Inferior parietal cortex (tissue), 1 donor: ENCODE data around the gene ALKBH4.
"Not testable (repeated sequence)": the region's sequence is repeated elsewhere in the genome, so short reads cannot be mapped to it uniquely, and the experiment has no call there.

Source experiments
- DNase-seq: peaks from one replicate; pipeline ENCODE4 v3.0.0-alpha.2; 2016; ENCODE audit errors: extremely low spot score

Gene ALKBH4

GRCh38 chr7:102478314-102479208 is 13.9 kb upstream of the ALKBH4 start, which contains the start of gene POLR2J:
Gene POLR2J (minus strand): TSS chr7:102478922. CDS start chr7:102478860, 62 bp downstream.
- DNase-seq: peak; percentile 45

- not testable (repeated sequence) for DNase-seq
Measured at GRCh38 chr7:102474736-102475435, 10.2 kb upstream of the ALKBH4 start.

GRCh38 chr7:102474116-102474515 is 9.5 kb upstream of the ALKBH4 start:
- not testable (repeated sequence) for DNase-seq

GRCh38 chr7:102473271-102473991 is 8.8 kb upstream of the ALKBH4 start:
- DNase-seq: no peak

- no peak for DNase-seq
Measured at GRCh38 chr7:102472126-102473041, 7.7 kb upstream of the ALKBH4 start.

- no peak for DNase-seq
Measured at GRCh38 chr7:102471791-102472125, 7.1 kb upstream of the ALKBH4 start.

GRCh38 chr7:102469972-102470825 is 5.5 kb upstream of the ALKBH4 start:
- no peak for DNase-seq

GRCh38 chr7:102469351-102469971 is 4.8 kb upstream of the ALKBH4 start:
- DNase-seq: no peak

- DNase-seq: no peak
Measured at GRCh38 chr7:102468478-102469350, 4.1 kb upstream of the ALKBH4 start.

- no peak for DNase-seq
Measured at GRCh38 chr7:102467581-102468477, 3.2 kb upstream of the ALKBH4 start.

- DNase-seq: no peak
Measured at GRCh38 chr7:102466097-102466496, 1.4 kb upstream of the ALKBH4 start.

GRCh38 chr7:102463841-102464576 is 654 bp downstream of the ALKBH4 start:
- DNase-seq: no peak

- DNase-seq: no peak
Measured at GRCh38 chr7:102460467-102460866, 4.2 kb downstream of the ALKBH4 start.

- no peak for DNase-seq
Measured at GRCh38 chr7:102459221-102459844, 5.3 kb downstream of the ALKBH4 start.

GRCh38 chr7:102457352-102457924 is 7.2 kb downstream of the ALKBH4 start:
- no peak for DNase-seq

GRCh38 chr7:102456327-102456726 is 8.3 kb downstream of the ALKBH4 start:
- DNase-seq: no peak
